ENCODE measurements around the gene PATL2.
"Not testable (repeated sequence)": the region's sequence is repeated elsewhere in the genome, so short reads cannot be mapped to it uniquely, and the experiment has no call there.

The PATL2 gene

GRCh38 chr15:44695294-44695693 lies 15.8 kb downstream of the PATL2 start:
- intact Hi-C loops (cut with DNase I), result no loop called here
- DNase-seq, result no peak

- no peak for DNase-seq
- intact Hi-C loops (cut with DNase I), result no loop called here
Observed at GRCh38 chr15:44694416-44694815, 16.7 kb downstream of the PATL2 start.

GRCh38 chr15:44692659-44693058 lies 18.5 kb downstream of the PATL2 start:
- intact Hi-C loops (cut with DNase I), result no loop called here

GRCh38 chr15:44690245-44690644 lies 20.9 kb downstream of the PATL2 start:
- intact Hi-C loops (cut with DNase I); DNase-seq: not testable (repeated sequence)

More at GRCh38 chr15:44692659-44693058, 18.5 kb downstream of the PATL2 start:
- no peak for DNase-seq

GRCh38 chr15:44689318-44689717 lies 21.8 kb downstream of the PATL2 start:
- intact Hi-C loops (cut with DNase I); DNase-seq: not testable (repeated sequence)

GRCh38 chr15:44682809-44683682 lies 28.1 kb downstream of the PATL2 start:
- not testable (repeated sequence) for DNase-seq

GRCh38 chr15:44682211-44682610 lies 28.9 kb downstream of the PATL2 start:
- intact Hi-C loops (cut with DNase I), result no loop called here
- no peak for DNase-seq

More at GRCh38 chr15:44682809-44683682, 28.1 kb downstream of the PATL2 start:
- intact Hi-C loops (cut with DNase I), result not testable (repeated sequence)

- no peak for DNase-seq
- intact Hi-C loops (cut with DNase I), result no loop called here
Observed at GRCh38 chr15:44676676-44677075, 34.4 kb downstream of the PATL2 start.

- intact Hi-C loops (cut with DNase I), result no loop called here
Observed at GRCh38 chr15:44675911-44676310, 35.2 kb downstream of the PATL2 start.

GRCh38 chr15:44673639-44674038 lies 37.5 kb downstream of the PATL2 start:
- intact Hi-C loops (cut with DNase I), result no loop called here
- DNase-seq, result no peak

More at GRCh38 chr15:44675911-44676310, 35.2 kb downstream of the PATL2 start:
- no peak for DNase-seq

GRCh38 chr15:44670087-44670950 lies 40.8 kb downstream of the PATL2 start:
- no peak for DNase-seq
- intact Hi-C loops (cut with DNase I), result no loop called here

GRCh38 chr15:44668921-44669320 lies 42.2 kb downstream of the PATL2 start:
- DNase-seq, result no peak
- intact Hi-C loops (cut with DNase I), result loop anchor here (2.0 kb wide), 1 partner anchor 40 kb away; no protein-coding TSS in a partner anchor

GRCh38 chr15:44667039-44667360 lies 44.1 kb downstream of the PATL2 start:
- intact Hi-C loops (cut with DNase I), result no loop called here
- no peak for DNase-seq

- intact Hi-C loops (cut with DNase I), result no loop called here
- no peak for DNase-seq
Observed at GRCh38 chr15:44666210-44667038, 44.7 kb downstream of the PATL2 start.

- intact Hi-C loops (cut with DNase I), result loop anchor here (2.0 kb wide), 1 partner anchor 73 kb away; the partner anchor contains the start of gene TRIM69
- DNase-seq, result peak; percentile 93 to 99 (median 96)
Observed at GRCh38 chr15:44663410-44664308, 47.5 kb downstream of the PATL2 start, which contains the start of gene SPG11. TSS of gene SPG11 (minus strand) at chr15:44663662. CDS start at chr15:44663647, 15 bp downstream.

- intact Hi-C loops (cut with DNase I), result no loop called here
- peak; percentile 25 to 90 (median 40) for DNase-seq
Observed at GRCh38 chr15:44662478-44663409, 48.4 kb downstream of the PATL2 start.

- intact Hi-C loops (cut with DNase I), result no loop called here
- no peak for DNase-seq
Observed at GRCh38 chr15:44661576-44661975, 49.5 kb downstream of the PATL2 start.

GRCh38 chr15:44659056-44659455 lies 52.1 kb downstream of the PATL2 start:
- no peak for DNase-seq
- intact Hi-C loops (cut with DNase I), result no loop called here

Data from posterior cingulate gyrus (tissue), 11 donors.